Hepatocyte (in vitro differentiated cells): Measurements from ENCODE around the gene ZG16B. TPM values are rescaled to one million over a fixed set of nuclear protein-coding genes. Genes with fewer than 3 reads are reported as not detected.
A peak's percentile ranks its signal among the peaks of the same experiment; 100 is the strongest.

ENCODE experiments used
- DNase-seq: peaks from one replicate; pipeline ENCODE4 v3.0.0-alpha.2; 2016; ENCODE audit warnings: low spot score
- H2AFZ ChIP-seq: fragments of 200-600 bp; sonication (generic); 2 replicates; pipeline ENCODE4 v1.6.0; 2016; ENCODE audit warnings: antibody characterized with exemption, mild to moderate bottlenecking
- H3K27ac ChIP-seq: fragments of 200-600 bp; sonication (generic); 2 replicates; pipeline ENCODE4 v1.5.1; 2016; ENCODE audit warnings: mild to moderate bottlenecking
- H3K27me3 ChIP-seq: fragments of 200-600 bp; sonication (generic); 2 replicates; pipeline ENCODE4 v1.6.1; 2016
- H3K36me3 ChIP-seq: fragments of 200-600 bp; sonication (generic); replicated peaks from 2 replicates; pipeline ENCODE4 v1.5.1; 2016; ENCODE audit warnings: low read depth; ENCODE audit not compliant: insufficient read depth
- H3K4me1 ChIP-seq: fragments of 200-600 bp; sonication (generic); 2 replicates; pipeline ENCODE4 v1.5.1; 2016; ENCODE audit warnings: mild to moderate bottlenecking, moderate library complexity; ENCODE audit not compliant: insufficient read depth
- H3K4me2 ChIP-seq: fragments of 200-600 bp; sonication (generic); 2 replicates; pipeline ENCODE4 v1.6.0; 2016
- H3K4me3 ChIP-seq: fragments of 200-600 bp; sonication (generic); 2 replicates; pipeline ENCODE4 v1.5.1; 2016; ENCODE audit warnings: mild to moderate bottlenecking
- H3K79me2 ChIP-seq: fragments of 200-600 bp; sonication (generic); 2 replicates; pipeline ENCODE4 v1.6.0; 2017; ENCODE audit warnings: mild to moderate bottlenecking
- H3K9me2 ChIP-seq: fragments of 200-600 bp; sonication (generic); replicated peaks from 2 replicates; pipeline ENCODE4 v1.6.0; 2017; ENCODE audit warnings: mild to moderate bottlenecking; ENCODE audit not compliant: insufficient read depth
- H3K9me3 ChIP-seq: fragments of 200-600 bp; sonication (generic); 2 replicates; pipeline ENCODE4 v1.5.1; 2016; ENCODE audit warnings: low read depth, mild to moderate bottlenecking
- H4K20me1 ChIP-seq: fragments of 200-600 bp; sonication (generic); 2 replicates; pipeline ENCODE4 v1.6.0; 2016; ENCODE audit warnings: mild to moderate bottlenecking; ENCODE audit not compliant: insufficient read depth, poor library complexity, severe bottlenecking
- EZH2 ChIP-seq: fragments of 200-600 bp; sonication (generic); IDR thresholded peaks from 2 replicates; pipeline ENCODE4 v1.6.1; 2016; ENCODE audit warnings: antibody characterized with exemption, mild to moderate bottlenecking, borderline replicate concordance
- EZH2phosphoT487 ChIP-seq: fragments of 200-600 bp; sonication (generic); IDR thresholded peaks from one replicate; pipeline ENCODE4 v1.6.1; 2018; ENCODE audit warnings: antibody characterized with exemption, mild to moderate bottlenecking, low read depth, moderate library complexity; ENCODE audit not compliant: unreplicated experiment, severe bottlenecking
- WGBS: methylation state at CpG from one replicate; pipeline ENCODE4 v1.1.6; 2016; ENCODE audit warnings: low lambda C conversion rate; ENCODE audit errors: missing lambda C conversion rate; 5-methylcytosine and 5-hydroxymethylcytosine counted together
- polyA plus RNA-seq: library from polyadenylated mRNA; unstranded; fragments of >200 nt; fragmentation: Nextera tagmentation; extraction: Ambion mirVana; gene quantifications from 2 replicates; pipeline ENCODE4 v1.2.1, GENCODE V29; 2016
- total RNA-seq: library from RNA; depleted of rRNA; stranded (reverse); fragments of >200 nt; gene quantifications from 2 replicates; pipeline ENCODE4 v1.2.3, GENCODE V29; 2014
- TF ChIP-seq, protein P1 (sequence below): fragments of 200-600 bp; sonication (generic); IDR thresholded peaks from 2 replicates; pipeline ENCODE4 v1.5.1; 2016; ENCODE audit warnings: antibody characterized with exemption, mild to moderate bottlenecking; ENCODE audit not compliant: poor library complexity

ZG16B gene
- total and polyA plus RNA-seq, 2 experiments from 2014 or later, result 4.3 to 4.9 TPM

DNA sequence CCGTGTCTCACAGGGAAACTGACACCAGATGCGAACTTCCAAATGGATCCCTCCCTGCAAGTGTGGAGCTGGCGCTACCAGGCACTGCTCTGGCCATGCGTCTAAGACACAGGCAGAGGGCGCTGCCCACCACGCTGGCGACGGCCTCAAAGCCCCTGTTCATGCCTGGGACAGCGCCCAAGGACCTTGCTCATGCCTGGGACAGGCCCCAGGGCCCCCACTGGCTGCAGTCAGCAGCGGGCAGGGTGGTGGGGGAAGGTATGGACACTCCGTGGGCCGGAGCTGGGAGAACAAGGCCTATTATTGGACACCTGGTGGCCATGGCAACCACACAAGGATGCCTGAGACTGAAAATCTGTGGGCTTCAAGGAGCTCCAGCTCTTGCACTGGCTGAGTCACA, 8.8 kb downstream of the ZG16B start:
- Histone ChIP-seq H3K4me3 (no peak overlapping the region), H3K27me3 (no peaks in the 10 kb centered on the region), H3K4me2 (no peak overlapping the region), H3K36me3 (no peaks in the 10 kb centered on the region), H3K9me3 (no peaks in the 10 kb centered on the region), H3K9me2 (no peaks in the 10 kb centered on the region), H2AFZ (no peak overlapping the region), H3K4me1 (peaks cover 5% of the 10 kb centered on the region), H3K27ac (no peak overlapping the region), H4K20me1 (no peaks in the 10 kb centered on the region), H3K79me2 (no peaks in the 10 kb centered on the region)
- TF ChIP-seq EZH2 (no peak), EZH2phosphoT487 (no peak)
- TF ChIP-seq, protein P1, sequence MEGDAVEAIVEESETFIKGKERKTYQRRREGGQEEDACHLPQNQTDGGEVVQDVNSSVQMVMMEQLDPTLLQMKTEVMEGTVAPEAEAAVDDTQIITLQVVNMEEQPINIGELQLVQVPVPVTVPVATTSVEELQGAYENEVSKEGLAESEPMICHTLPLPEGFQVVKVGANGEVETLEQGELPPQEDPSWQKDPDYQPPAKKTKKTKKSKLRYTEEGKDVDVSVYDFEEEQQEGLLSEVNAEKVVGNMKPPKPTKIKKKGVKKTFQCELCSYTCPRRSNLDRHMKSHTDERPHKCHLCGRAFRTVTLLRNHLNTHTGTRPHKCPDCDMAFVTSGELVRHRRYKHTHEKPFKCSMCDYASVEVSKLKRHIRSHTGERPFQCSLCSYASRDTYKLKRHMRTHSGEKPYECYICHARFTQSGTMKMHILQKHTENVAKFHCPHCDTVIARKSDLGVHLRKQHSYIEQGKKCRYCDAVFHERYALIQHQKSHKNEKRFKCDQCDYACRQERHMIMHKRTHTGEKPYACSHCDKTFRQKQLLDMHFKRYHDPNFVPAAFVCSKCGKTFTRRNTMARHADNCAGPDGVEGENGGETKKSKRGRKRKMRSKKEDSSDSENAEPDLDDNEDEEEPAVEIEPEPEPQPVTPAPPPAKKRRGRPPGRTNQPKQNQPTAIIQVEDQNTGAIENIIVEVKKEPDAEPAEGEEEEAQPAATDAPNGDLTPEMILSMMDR, result peak; percentile 80
- WGBS, result 9% methylated on average over 12 of the region's 12 CpGs
- peak; percentile 90 for DNase-seq

DNA sequence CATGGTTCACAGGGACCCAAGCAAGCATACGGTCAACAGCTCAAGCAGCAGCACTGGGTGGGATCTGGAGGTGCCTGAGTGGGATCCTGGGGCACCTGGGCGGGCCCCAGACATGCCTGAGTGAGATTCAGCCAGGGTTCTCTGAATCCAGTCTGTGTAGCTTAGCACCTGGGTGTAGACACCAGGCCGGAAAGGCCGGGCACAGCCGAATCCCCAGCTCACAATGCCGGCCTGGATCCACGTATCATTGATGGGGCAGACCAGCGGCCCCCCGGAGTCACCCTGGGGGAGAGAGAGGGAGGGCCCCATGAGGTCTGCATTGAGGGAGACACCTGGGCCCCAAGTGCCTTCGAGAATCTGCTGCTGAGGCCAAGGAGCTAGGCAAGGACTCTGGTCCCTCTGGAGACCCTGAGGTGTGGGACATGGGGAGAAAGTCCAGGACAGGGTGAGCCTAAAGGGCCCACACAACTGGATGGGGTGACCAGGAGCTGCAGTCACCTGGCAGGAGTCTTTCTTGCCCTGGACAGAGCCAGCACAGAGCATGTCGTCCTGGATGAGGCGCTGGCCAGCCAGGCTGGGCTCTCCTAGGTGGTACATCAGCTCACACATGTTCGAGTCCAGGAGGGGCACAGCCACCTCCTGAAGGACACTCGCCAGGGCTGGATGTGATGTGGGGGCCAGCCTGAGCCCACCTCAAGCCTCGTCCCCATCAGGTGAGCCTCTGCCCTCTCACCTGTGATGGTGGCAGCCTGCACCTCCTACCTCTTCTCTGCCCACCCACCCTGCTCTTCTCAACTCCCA, 9.7 kb downstream of the ZG16B start:
- Histone ChIP-seq H3K4me2 (no peak overlapping the region), H2AFZ (no peak overlapping the region), H3K79me2 (no peaks in the 10 kb centered on the region), H3K27ac (no peak overlapping the region), H4K20me1 (no peaks in the 10 kb centered on the region), H3K4me1 (peaks cover 5% of the 10 kb centered on the region), H3K9me2 (no peaks in the 10 kb centered on the region), H3K9me3 (no peaks in the 10 kb centered on the region), H3K4me3 (no peak overlapping the region), H3K27me3 (no peaks in the 10 kb centered on the region), H3K36me3 (no peaks in the 10 kb centered on the region)
- WGBS, result 89% methylated on average over 15 of the region's 15 CpGs
- TF ChIP-seq EZH2phosphoT487 (no peak), EZH2 (no peak)
- TF ChIP-seq, protein P1, result no peak
- no peak for DNase-seq

DNA sequence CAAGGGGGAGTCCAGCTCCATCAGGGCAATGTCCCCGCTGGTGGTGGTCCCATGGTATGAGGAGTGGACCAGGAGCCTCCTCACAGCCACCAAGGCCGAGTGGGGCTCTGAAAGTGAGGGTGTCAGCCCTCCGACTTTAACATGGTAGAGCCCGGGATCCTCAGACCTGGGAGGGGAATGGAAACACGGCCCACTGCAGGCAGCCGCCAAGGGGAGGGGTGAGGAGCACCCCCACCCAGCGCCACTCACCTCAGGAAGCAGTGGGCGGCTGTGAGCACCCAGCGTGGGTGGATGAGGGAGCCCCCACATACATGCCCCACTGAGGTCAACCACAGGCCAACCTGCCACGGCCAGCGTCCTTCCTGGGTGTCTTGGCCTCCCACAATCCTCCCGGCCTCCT, 10.8 kb downstream of the ZG16B start:
- Histone ChIP-seq H3K27ac (no peak overlapping the region), H2AFZ (no peak overlapping the region), H3K36me3 (no peaks in the 10 kb centered on the region), H3K9me3 (no peaks in the 10 kb centered on the region), H3K4me1 (peaks cover 5% of the 10 kb centered on the region), H3K79me2 (no peaks in the 10 kb centered on the region), H3K4me2 (no peak overlapping the region), H4K20me1 (no peaks in the 10 kb centered on the region), H3K9me2 (no peaks in the 10 kb centered on the region), H3K4me3 (no peak overlapping the region), H3K27me3 (no peaks in the 10 kb centered on the region)
- WGBS, result 95% methylated on average over 11 of the region's 12 CpGs
- TF ChIP-seq, protein P1, result no peak
- TF ChIP-seq EZH2 (no peak), EZH2phosphoT487 (no peak)
- no peak for DNase-seq
